ENCODE data around the gene CKAP5.

The CKAP5 gene

GRCh38 chr11:46741600-46742484 is 104.2 kb downstream of the CKAP5 start:
- WGBS, result 85% methylated on average over 12 of the region's 12 CpGs
- no peaks in the 10 kb centered on the region for H3K4me1 ChIP-seq (ENCODE audit: insufficient read depth, low read length)
- H3K27ac ChIP-seq (ENCODE audit: low read depth, low read length), result no peak overlapping the region
- H3K27me3 ChIP-seq (ENCODE audit: insufficient read depth, low read length), result no peaks in the 10 kb centered on the region
- H3K36me3 ChIP-seq (ENCODE audit: insufficient read depth, low read length), result peaks cover 59% of the 10 kb centered on the region
- H3K9me3 ChIP-seq (ENCODE audit: insufficient read depth, low read depth, low read length), result no peaks in the 10 kb centered on the region
- no peak overlapping the region for H3K9ac ChIP-seq (ENCODE audit: low read depth, low read length)
- no peak overlapping the region for H3K4me3 ChIP-seq (ENCODE audit: low read length)

GRCh38 chr11:46738887-46739286 is 107.2 kb downstream of the CKAP5 start:
- no peak overlapping the region for H3K4me3 ChIP-seq (ENCODE audit: low read length)
- whole genome bisulfite sequencing, result 85% methylated on average over 6 of the region's 6 CpGs
- H3K4me1 ChIP-seq (ENCODE audit: insufficient read depth, low read length), result no peaks in the 10 kb centered on the region
- H3K36me3 ChIP-seq (ENCODE audit: insufficient read depth, low read length), result peaks cover 30% of the 10 kb centered on the region
- no peak overlapping the region for H3K27ac ChIP-seq (ENCODE audit: low read depth, low read length)
- H3K9me3 ChIP-seq (ENCODE audit: insufficient read depth, low read depth, low read length), result no peaks in the 10 kb centered on the region
- no peak overlapping the region for H3K9ac ChIP-seq (ENCODE audit: low read depth, low read length)
- H3K27me3 ChIP-seq (ENCODE audit: insufficient read depth, low read length), result no peaks in the 10 kb centered on the region

GRCh38 chr11:46737699-46738098 is 108.4 kb downstream of the CKAP5 start:
- peaks cover 18% of the 10 kb centered on the region for H3K36me3 ChIP-seq (ENCODE audit: insufficient read depth, low read length)
- H3K9me3 ChIP-seq (ENCODE audit: insufficient read depth, low read depth, low read length), result no peaks in the 10 kb centered on the region
- H3K27me3 ChIP-seq (ENCODE audit: insufficient read depth, low read length), result no peaks in the 10 kb centered on the region
- H3K9ac ChIP-seq (ENCODE audit: low read depth, low read length), result no peak overlapping the region
- no peak overlapping the region for H3K27ac ChIP-seq (ENCODE audit: low read depth, low read length)
- 94% methylated on average over 11 of the region's 11 CpGs for WGBS
- H3K4me3 ChIP-seq (ENCODE audit: low read length), result no peak overlapping the region
- no peaks in the 10 kb centered on the region for H3K4me1 ChIP-seq (ENCODE audit: insufficient read depth, low read length)

GRCh38 chr11:46736615-46737014 is 109.5 kb downstream of the CKAP5 start:
- 96% methylated on average over 5 of the region's 5 CpGs for WGBS
- H3K27me3 ChIP-seq (ENCODE audit: insufficient read depth, low read length), result no peaks in the 10 kb centered on the region
- H3K9me3 ChIP-seq (ENCODE audit: insufficient read depth, low read depth, low read length), result no peaks in the 10 kb centered on the region
- no peak overlapping the region for H3K9ac ChIP-seq (ENCODE audit: low read depth, low read length)
- H3K27ac ChIP-seq (ENCODE audit: low read depth, low read length), result no peak overlapping the region
- peaks cover 7% of the 10 kb centered on the region for H3K36me3 ChIP-seq (ENCODE audit: insufficient read depth, low read length)
- no peaks in the 10 kb centered on the region for H3K4me1 ChIP-seq (ENCODE audit: insufficient read depth, low read length)
- H3K4me3 ChIP-seq (ENCODE audit: low read length), result no peak overlapping the region

DNA sequence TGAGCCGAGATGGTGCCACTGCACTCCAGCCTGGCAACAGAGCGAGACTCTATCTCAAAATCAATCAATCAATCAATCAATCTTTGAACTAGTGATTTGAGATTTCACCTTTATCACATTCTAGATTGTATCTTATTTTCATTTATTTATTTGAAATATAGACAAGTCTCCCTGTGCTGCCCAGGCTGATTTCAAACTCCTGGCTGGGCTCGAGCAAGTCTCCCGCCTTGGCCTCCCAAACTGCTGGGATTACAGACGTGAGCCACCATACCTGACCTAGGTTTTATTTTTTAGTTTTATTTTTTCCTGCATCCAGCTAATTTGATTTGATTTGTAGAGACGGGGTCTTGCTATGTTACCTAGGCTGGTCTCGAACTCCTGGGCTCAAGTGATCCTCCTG is 109.9 kb downstream of the CKAP5 start:
- H3K27me3 ChIP-seq (ENCODE audit: insufficient read depth, low read length), result no peaks in the 10 kb centered on the region
- H3K4me3 ChIP-seq (ENCODE audit: low read length), result no peak overlapping the region
- no peaks in the 10 kb centered on the region for H3K4me1 ChIP-seq (ENCODE audit: insufficient read depth, low read length)
- WGBS, result 91% methylated on average over 7 of the region's 7 CpGs
- H3K36me3 ChIP-seq (ENCODE audit: insufficient read depth, low read length), result peaks cover 4% of the 10 kb centered on the region
- no peaks in the 10 kb centered on the region for H3K9me3 ChIP-seq (ENCODE audit: insufficient read depth, low read depth, low read length)
- H3K27ac ChIP-seq (ENCODE audit: low read depth, low read length), result no peak overlapping the region
- H3K9ac ChIP-seq (ENCODE audit: low read depth, low read length), result no peak overlapping the region

- Histone ChIP-seq H3K9me3 (ENCODE audit: insufficient read depth, low read depth, low read length) (no peaks in the 10 kb centered on the region), H3K4me1 (ENCODE audit: insufficient read depth, low read length) (no peaks in the 10 kb centered on the region), H3K4me3 (ENCODE audit: low read length) (no peak overlapping the region), H3K27ac (ENCODE audit: low read depth, low read length) (no peak overlapping the region), H3K9ac (ENCODE audit: low read depth, low read length) (no peak overlapping the region), H3K27me3 (ENCODE audit: insufficient read depth, low read length) (no peaks in the 10 kb centered on the region), H3K36me3 (ENCODE audit: insufficient read depth, low read length) (no peaks in the 10 kb centered on the region)
- WGBS, result 100% methylated on average over 1 of the region's 1 CpG
Observed at GRCh38 chr11:46733234-46733633, 112.8 kb downstream of the CKAP5 start.

GRCh38 chr11:46731545-46731944 is 114.5 kb downstream of the CKAP5 start:
- Histone ChIP-seq H3K4me1 (ENCODE audit: insufficient read depth, low read length) (no peaks in the 10 kb centered on the region), H3K36me3 (ENCODE audit: insufficient read depth, low read length) (no peaks in the 10 kb centered on the region), H3K9ac (ENCODE audit: low read depth, low read length) (no peak overlapping the region), H3K27ac (ENCODE audit: low read depth, low read length) (no peak overlapping the region), H3K27me3 (ENCODE audit: insufficient read depth, low read length) (no peaks in the 10 kb centered on the region), H3K4me3 (ENCODE audit: low read length) (no peak overlapping the region), H3K9me3 (ENCODE audit: insufficient read depth, low read depth, low read length) (no peaks in the 10 kb centered on the region)
- WGBS, result 96% methylated on average over 4 of the region's 4 CpGs

GRCh38 chr11:46729110-46730027 is 116.7 kb downstream of the CKAP5 start:
- Histone ChIP-seq H3K9ac (ENCODE audit: low read depth, low read length) (no peak overlapping the region), H3K4me3 (ENCODE audit: low read length) (no peak overlapping the region), H3K4me1 (ENCODE audit: insufficient read depth, low read length) (no peaks in the 10 kb centered on the region), H3K27me3 (ENCODE audit: insufficient read depth, low read length) (no peaks in the 10 kb centered on the region), H3K9me3 (ENCODE audit: insufficient read depth, low read depth, low read length) (no peaks in the 10 kb centered on the region), H3K36me3 (ENCODE audit: insufficient read depth, low read length) (no peaks in the 10 kb centered on the region), H3K27ac (ENCODE audit: low read depth, low read length) (no peak overlapping the region)
- 95% methylated on average over 24 of the region's 24 CpGs for WGBS

- H3K9me3 ChIP-seq (ENCODE audit: insufficient read depth, low read depth, low read length), result no peaks in the 10 kb centered on the region
- H3K4me1 ChIP-seq (ENCODE audit: insufficient read depth, low read length), result no peaks in the 10 kb centered on the region
- H3K27ac ChIP-seq (ENCODE audit: low read depth, low read length), result no peak overlapping the region
- WGBS, result 97% methylated on average over 7 of the region's 9 CpGs
- no peaks in the 10 kb centered on the region for H3K36me3 ChIP-seq (ENCODE audit: insufficient read depth, low read length)
- no peaks in the 10 kb centered on the region for H3K27me3 ChIP-seq (ENCODE audit: insufficient read depth, low read length)
- H3K4me3 ChIP-seq (ENCODE audit: low read length), result no peak overlapping the region
- H3K9ac ChIP-seq (ENCODE audit: low read depth, low read length), result no peak overlapping the region
Observed at GRCh38 chr11:46728659-46729040, 117.4 kb downstream of the CKAP5 start.

DNA sequence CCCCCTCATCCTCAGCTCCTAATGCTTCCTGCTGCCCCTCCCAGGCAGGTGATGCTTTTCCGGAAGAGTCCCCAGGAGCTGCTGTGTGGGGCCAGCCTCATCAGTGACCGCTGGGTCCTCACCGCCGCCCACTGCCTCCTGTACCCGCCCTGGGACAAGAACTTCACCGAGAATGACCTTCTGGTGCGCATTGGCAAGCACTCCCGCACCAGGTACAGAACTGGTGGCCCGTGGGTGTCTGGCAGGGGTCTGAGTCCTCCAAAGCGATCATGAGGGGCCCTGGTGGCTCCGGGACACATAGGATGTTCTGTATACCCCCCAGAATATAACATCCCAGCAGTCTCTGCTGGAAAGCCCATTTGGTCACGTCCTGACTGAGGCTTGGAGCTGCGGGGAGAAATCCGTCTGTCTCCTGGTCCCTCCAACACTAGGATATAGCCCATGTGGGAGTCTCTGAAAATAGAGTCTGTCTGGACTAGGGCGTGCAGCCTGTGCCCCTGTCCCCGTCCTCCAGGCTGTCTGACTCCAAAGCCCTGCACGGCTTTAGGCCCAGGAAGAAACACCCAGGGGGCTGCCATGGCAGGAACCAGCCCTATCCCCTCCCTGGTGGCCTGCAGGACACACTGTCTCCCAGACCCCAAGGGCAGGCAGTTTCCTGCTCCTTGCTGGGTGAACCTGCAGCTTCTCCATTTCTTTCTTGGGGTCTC is 118.0 kb downstream of the CKAP5 start:
- no peaks in the 10 kb centered on the region for H3K9me3 ChIP-seq (ENCODE audit: insufficient read depth, low read depth, low read length)
- H3K27me3 ChIP-seq (ENCODE audit: insufficient read depth, low read length), result no peaks in the 10 kb centered on the region
- H3K36me3 ChIP-seq (ENCODE audit: insufficient read depth, low read length), result no peaks in the 10 kb centered on the region
- H3K4me3 ChIP-seq (ENCODE audit: low read length), result no peak overlapping the region
- H3K9ac ChIP-seq (ENCODE audit: low read depth, low read length), result no peak overlapping the region
- H3K27ac ChIP-seq (ENCODE audit: low read depth, low read length), result no peak overlapping the region
- 96% methylated on average over 17 of the region's 17 CpGs for WGBS
- no peaks in the 10 kb centered on the region for H3K4me1 ChIP-seq (ENCODE audit: insufficient read depth, low read length)
